Panc1 (cell line): ENCODE results near the gene GPR55. TPM values are rescaled to one million over a fixed set of nuclear protein-coding genes. Genes with fewer than 3 reads are reported as not detected.

Experiments
- ATAC-seq: fragments of 200-7000 bp; cut with Tn5 transposase; 2 replicates; pipeline ENCODE4 v1.9.1; 2020; ENCODE audit warnings: mild to moderate bottlenecking, moderate library complexity
- BruUV-seq: library from RNA; stranded (reverse); fragments of 400-500 nt; replicated peaks from 2 replicates; lab custom pipeline; 2021; lab: Mats Ljungman, UMichigan
- CTCF ChIA-PET: fragments of 300-600 bp; sonication (Branson Sonifier 250); formaldehyde crosslinking; loops from one replicate; lab custom pipeline; 2022; ENCODE audit warnings: antibody characterized with exemption; lab: Charles Lee
- POLR2A ChIA-PET: fragments of 300-600 bp; sonication (Branson Sonifier 250); formaldehyde crosslinking; loops from one replicate; lab custom pipeline; 2022; ENCODE audit warnings: antibody characterized with exemption; lab: Charles Lee
- DNase-seq: peaks from one replicate; pipeline ENCODE4 v3.0.0-alpha.2; 2010; ENCODE audit warnings: low read depth, low spot score
- H3K27ac ChIP-seq: 2 replicates; pipeline ENCODE4 v1.5.1; 2011; ENCODE audit warnings: mild to moderate bottlenecking, low read length, inconsistent platforms
- H3K27me3 ChIP-seq: fragments of 200-500 bp; sonication (Bioruptor generic); 2 replicates; pipeline ENCODE4 v1.6.0; 2014; ENCODE audit warnings: low read length, inconsistent platforms; ENCODE audit not compliant: control insufficient read depth, insufficient read depth
- H3K36me3 ChIP-seq: fragments of 200-500 bp; sonication (Bioruptor generic); 2 replicates; pipeline ENCODE4 v1.5.1; 2014; ENCODE audit warnings: inconsistent platforms, mild to moderate bottlenecking, low read length, moderate library complexity; ENCODE audit not compliant: control insufficient read depth, insufficient read depth
- H3K4me1 ChIP-seq: 2 replicates; pipeline ENCODE4 v1.5.1; 2011; ENCODE audit warnings: inconsistent platforms, mild to moderate bottlenecking, low read length, moderate library complexity; ENCODE audit not compliant: control insufficient read depth, insufficient read depth
- H3K4me3 ChIP-seq, 2 experiments: 2 replicates each; pipeline ENCODE4 v1.5.1; 2011 to 2012; ENCODE audit warnings: low read depth in 2 of 2, low read length in 2 of 2, mild to moderate bottlenecking in 2 of 2, inconsistent platforms in 1 of 2, moderate library complexity in 1 of 2
- H3K9me3 ChIP-seq: fragments of 200-500 bp; sonication (Bioruptor generic); 2 replicates; pipeline ENCODE4 v1.5.1; 2014; ENCODE audit warnings: low read depth, mild to moderate bottlenecking, inconsistent platforms, low read length, moderate library complexity; ENCODE audit not compliant: control insufficient read depth, insufficient read depth
- POLR2AphosphoS5 ChIP-seq: IDR thresholded peaks from 2 replicates; pipeline ENCODE4 v1.6.1; 2012; ENCODE audit warnings: mild to moderate bottlenecking, low read depth, low read length, moderate library complexity
- SIN3A ChIP-seq: IDR thresholded peaks from 2 replicates; pipeline ENCODE4 v1.6.1; 2012; ENCODE audit warnings: low read depth, mild to moderate bottlenecking, low read length, moderate library complexity, borderline replicate concordance; ENCODE audit not compliant: insufficient read depth
- TCF7L2 ChIP-seq: IDR thresholded peaks from 2 replicates; pipeline ENCODE4 v1.6.1; 2011; ENCODE audit warnings: mild to moderate bottlenecking, low read depth, low read length, inconsistent platforms
- in situ Hi-C: cut with HindIII; loops from 2 replicates; pipeline ENCODE4 v1.10.0; 2016; ENCODE audit warnings: low sequenced_read_pairs, low pct_unique_long_range_greater_than_20kb
- intact Hi-C: fragments of 100-400 bp; cut with micrococcal nuclease; formaldehyde crosslinking; loops from one replicate; pipeline ENCODE4 v1.10.0; 2022; ENCODE audit not compliant: unreplicated experiment
- total RNA-seq: library from RNA; stranded (reverse); gene quantifications from one replicate; pipeline ENCODE4 v1.2.1, GENCODE V29; 2021; ENCODE audit not compliant: unreplicated experiment
- TF ChIP-seq, protein P1 (sequence below): fragments of 450-650 bp; IDR thresholded peaks from 2 replicates; pipeline ENCODE4 v1.5.1; 2017; ENCODE audit warnings: mild to moderate bottlenecking
- TF ChIP-seq, protein P2 (sequence below), 2 experiments: IDR thresholded peaks; 2 replicates each; pipeline ENCODE4 v1.6.1; 2011 to 2012; ENCODE audit warnings: low read depth in 2 of 2, control low read depth in 1 of 2, low read length in 1 of 2, mild to moderate bottlenecking in 1 of 2, moderate library complexity in 1 of 2; ENCODE audit not compliant: insufficient read depth in 1 of 2

GPR55 gene
- total RNA-seq, 1 experiment from 2014 or later = 0.08 TPM

DNA sequence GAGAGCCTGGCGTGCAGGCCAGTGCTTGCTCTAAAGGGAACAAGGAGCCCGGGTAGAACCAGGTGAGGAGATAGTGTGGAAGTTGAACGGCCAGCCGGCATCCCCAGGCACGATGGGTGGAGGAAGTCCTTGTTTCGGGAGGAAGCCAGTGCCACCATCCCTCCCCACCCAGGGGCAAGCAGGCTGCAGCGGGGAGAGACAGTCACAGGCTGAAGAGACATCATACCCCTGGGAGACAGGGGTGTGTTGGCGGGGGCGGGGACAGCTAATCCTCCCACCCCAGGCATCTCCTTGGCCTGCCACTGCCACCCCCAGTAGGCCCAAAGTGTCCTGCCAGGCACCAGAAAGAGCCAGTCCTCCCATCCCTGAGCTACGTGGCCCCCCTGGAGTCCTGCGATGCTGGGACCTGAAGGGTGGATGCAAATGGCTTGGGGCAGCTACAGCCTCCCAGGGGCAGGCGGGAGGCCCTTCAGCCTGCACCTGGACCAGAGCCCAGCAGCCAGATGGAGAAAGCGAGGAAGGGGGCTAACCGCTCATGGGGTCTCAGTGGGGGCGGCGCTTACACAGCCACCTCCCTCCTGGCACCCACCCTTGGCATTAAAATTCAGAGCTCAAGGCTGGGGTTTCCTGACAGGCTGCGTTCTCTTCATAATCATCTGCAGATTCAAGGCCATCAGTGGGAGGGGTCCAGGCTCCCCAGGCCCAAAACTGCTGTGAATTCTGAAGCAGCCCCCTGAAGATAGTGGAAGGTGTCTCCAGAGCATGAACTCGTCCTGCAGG is 14.8 kb upstream of the GPR55 start:
- no TSS peak for BruUV-seq
- CTCF ChIA-PET = no interaction called here

DNA sequence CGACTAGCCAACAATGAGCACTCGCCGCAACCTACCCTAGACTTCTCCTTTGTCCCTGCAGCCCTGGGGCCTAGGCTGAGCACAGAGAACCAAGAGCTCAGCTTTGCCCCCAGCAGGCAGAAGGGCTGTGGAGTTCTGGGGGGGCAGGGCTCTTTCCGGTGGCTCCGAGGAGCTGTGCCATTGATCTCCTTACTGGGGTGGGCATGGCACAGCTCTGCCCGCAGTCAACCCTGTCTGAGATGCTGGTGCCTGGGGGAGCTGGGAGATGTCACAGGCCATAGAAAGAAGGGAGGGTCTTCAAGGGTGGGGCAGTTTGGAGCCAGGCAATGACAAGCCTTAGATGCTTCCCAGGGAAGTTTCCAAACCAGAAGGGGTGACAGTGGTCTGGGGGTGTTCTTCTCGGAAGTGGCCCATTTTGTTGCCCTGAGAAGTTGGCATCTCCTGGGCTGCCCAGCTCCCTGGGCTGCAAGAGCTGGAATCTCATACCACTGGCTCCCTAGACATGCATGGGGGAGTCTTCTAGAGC is 14.1 kb upstream of the GPR55 start:
- CTCF ChIA-PET = no interaction called here
- Histone ChIP-seq H3K27me3 (no peaks in the 10 kb centered on the region), H3K36me3 (no peaks in the 10 kb centered on the region), H3K9me3 (peaks cover 8% of the 10 kb centered on the region; the same call in 1 of the 2 replicates), H3K27ac (no peak overlapping the region), H3K4me1 (no peaks in the 10 kb centered on the region), H3K4me3 (no peak overlapping the region)
- BruUV-seq = no TSS peak
- in situ Hi-C loops = no loop called here
- TF ChIP-seq, protein P1, sequence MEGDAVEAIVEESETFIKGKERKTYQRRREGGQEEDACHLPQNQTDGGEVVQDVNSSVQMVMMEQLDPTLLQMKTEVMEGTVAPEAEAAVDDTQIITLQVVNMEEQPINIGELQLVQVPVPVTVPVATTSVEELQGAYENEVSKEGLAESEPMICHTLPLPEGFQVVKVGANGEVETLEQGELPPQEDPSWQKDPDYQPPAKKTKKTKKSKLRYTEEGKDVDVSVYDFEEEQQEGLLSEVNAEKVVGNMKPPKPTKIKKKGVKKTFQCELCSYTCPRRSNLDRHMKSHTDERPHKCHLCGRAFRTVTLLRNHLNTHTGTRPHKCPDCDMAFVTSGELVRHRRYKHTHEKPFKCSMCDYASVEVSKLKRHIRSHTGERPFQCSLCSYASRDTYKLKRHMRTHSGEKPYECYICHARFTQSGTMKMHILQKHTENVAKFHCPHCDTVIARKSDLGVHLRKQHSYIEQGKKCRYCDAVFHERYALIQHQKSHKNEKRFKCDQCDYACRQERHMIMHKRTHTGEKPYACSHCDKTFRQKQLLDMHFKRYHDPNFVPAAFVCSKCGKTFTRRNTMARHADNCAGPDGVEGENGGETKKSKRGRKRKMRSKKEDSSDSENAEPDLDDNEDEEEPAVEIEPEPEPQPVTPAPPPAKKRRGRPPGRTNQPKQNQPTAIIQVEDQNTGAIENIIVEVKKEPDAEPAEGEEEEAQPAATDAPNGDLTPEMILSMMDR = no peak
- TF ChIP-seq TCF7L2 (no peak), POLR2AphosphoS5 (no peak), SIN3A (no peak)
- TF ChIP-seq, protein P2, sequence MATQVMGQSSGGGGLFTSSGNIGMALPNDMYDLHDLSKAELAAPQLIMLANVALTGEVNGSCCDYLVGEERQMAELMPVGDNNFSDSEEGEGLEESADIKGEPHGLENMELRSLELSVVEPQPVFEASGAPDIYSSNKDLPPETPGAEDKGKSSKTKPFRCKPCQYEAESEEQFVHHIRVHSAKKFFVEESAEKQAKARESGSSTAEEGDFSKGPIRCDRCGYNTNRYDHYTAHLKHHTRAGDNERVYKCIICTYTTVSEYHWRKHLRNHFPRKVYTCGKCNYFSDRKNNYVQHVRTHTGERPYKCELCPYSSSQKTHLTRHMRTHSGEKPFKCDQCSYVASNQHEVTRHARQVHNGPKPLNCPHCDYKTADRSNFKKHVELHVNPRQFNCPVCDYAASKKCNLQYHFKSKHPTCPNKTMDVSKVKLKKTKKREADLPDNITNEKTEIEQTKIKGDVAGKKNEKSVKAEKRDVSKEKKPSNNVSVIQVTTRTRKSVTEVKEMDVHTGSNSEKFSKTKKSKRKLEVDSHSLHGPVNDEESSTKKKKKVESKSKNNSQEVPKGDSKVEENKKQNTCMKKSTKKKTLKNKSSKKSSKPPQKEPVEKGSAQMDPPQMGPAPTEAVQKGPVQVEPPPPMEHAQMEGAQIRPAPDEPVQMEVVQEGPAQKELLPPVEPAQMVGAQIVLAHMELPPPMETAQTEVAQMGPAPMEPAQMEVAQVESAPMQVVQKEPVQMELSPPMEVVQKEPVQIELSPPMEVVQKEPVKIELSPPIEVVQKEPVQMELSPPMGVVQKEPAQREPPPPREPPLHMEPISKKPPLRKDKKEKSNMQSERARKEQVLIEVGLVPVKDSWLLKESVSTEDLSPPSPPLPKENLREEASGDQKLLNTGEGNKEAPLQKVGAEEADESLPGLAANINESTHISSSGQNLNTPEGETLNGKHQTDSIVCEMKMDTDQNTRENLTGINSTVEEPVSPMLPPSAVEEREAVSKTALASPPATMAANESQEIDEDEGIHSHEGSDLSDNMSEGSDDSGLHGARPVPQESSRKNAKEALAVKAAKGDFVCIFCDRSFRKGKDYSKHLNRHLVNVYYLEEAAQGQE (IDR thresholded peaks at IDR 0.05; ENCODE audit: insufficient read depth in 1 of 2, low read depth in 2 of 2, low read length in 1 of 2) = no peak
- POLR2A ChIA-PET = no interaction called here
- DNase-seq = no peak
- no peak for ATAC-seq
- intact Hi-C loops = no loop called here

More for the DNA sequence above, 14.8 kb upstream of the GPR55 start:
- DNase-seq = no peak
- H3K4me1 ChIP-seq = no peaks in the 10 kb centered on the region
- H3K9me3 ChIP-seq = peaks cover 8% of the 10 kb centered on the region; the same call in 1 of the 2 replicates
- H3K27me3 ChIP-seq = no peaks in the 10 kb centered on the region
- H3K4me3 ChIP-seq = no peak overlapping the region
- intact Hi-C loops (no loop called here), in situ Hi-C loops (no loop called here)
- H3K27ac ChIP-seq = no peak overlapping the region
- no peaks in the 10 kb centered on the region for H3K36me3 ChIP-seq
- TF ChIP-seq POLR2AphosphoS5 (no peak), SIN3A (no peak), TCF7L2 (no peak)
- TF ChIP-seq, protein P2 (IDR thresholded peaks at IDR 0.05; ENCODE audit: insufficient read depth in 1 of 2, low read depth in 2 of 2, low read length in 1 of 2) = no peak
- TF ChIP-seq, protein P1 = no peak
- POLR2A ChIA-PET = no interaction called here
- ATAC-seq = no peak
